Activated T-helper 17 cell treated with anti-CD3 and anti-CD28 coated beads, Interleukin-2, amount 50 U/mL, for 72 hours (primary cell): ENCODE measurements around the gene SLC29A2. TPM values are rescaled to one million over a fixed set of nuclear protein-coding genes. Genes with fewer than 3 reads are reported as not detected.

Source experiments
- ATAC-seq: fragments of 150-1000 bp; cut with Tn5 transposase; replicated peaks from 2 replicates; pipeline ENCODE4 v1.10.0; 2021; ENCODE audit warnings: mild to moderate bottlenecking, moderate library complexity
- H3K27ac Mint-ChIP-seq: one replicate; pipeline ENCODE4 v1.8.0; 2022; ENCODE audit warnings: mixed read lengths
- H3K27me3 Mint-ChIP-seq: one replicate; pipeline ENCODE4 v1.8.0; 2022; ENCODE audit warnings: mixed read lengths
- H3K36me3 Mint-ChIP-seq: one replicate; pipeline ENCODE4 v1.8.0; 2022; ENCODE audit warnings: low read depth, mild to moderate bottlenecking, mixed read lengths
- H3K4me1 Mint-ChIP-seq: one replicate; pipeline ENCODE4 v1.8.0; 2022; ENCODE audit warnings: mixed read lengths
- H3K4me3 Mint-ChIP-seq: one replicate; pipeline ENCODE4 v1.8.0; 2022; ENCODE audit warnings: mild to moderate bottlenecking, mixed read lengths
- H3K9me3 Mint-ChIP-seq: one replicate; pipeline ENCODE4 v1.8.0; 2022; ENCODE audit warnings: mixed read lengths
- total RNA-seq, 2 donors: library from RNA; stranded (reverse); gene quantifications; one replicate each; pipeline ENCODE4 v1.2.3, GENCODE V29; 2022

Gene SLC29A2
- total RNA-seq, 2 donors from 2014 or later: 7.6 to 9.1 TPM

DNA sequence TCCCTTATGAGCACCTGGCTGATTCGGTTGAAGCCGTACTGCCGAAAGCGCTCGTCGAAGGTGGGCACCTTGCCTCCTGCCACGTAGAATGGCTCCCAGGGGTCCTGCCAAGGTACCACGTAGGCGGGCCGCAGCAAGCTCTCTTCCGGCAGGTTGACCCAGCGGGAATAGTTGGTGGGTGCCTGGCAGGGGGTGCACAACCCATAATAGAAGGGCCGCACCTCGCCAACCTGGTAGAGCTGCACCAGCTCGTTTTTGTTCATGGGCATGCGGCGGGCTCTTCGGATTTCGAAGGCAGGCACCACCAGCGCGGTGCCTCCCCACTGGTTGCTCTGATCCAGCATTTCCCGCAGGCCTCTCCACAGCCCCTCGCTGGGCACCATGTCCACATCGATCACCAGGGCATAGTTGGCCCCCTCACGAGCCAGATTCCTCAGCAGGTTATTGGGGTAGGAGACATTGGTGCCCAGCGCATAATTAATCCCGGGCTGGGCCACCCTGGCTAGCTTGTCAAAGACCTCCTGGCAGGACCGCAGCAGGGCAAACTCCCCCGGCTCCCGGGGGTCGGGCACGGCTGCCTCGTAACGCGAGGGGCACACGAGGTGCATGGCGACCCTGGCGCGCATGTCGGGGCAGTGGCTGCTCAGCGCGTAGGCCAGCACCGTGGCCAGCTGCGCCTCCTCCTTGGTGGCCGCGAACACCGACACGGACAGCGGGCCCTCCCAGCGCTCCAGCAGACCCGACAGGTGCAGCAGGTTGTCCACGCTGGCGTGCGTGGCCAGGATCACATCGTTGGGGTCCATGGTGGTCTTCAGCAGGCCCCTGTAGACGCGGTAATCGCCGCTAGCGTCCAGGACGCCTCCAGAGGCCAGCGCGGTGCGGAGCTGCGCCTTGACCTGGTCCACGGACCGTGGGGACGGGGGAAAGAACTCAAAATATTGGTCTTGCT, 24.8 kb downstream of the SLC29A2 start:
- peak overlapping the region; percentile 98 for H3K27ac Mint-ChIP-seq

DNA sequence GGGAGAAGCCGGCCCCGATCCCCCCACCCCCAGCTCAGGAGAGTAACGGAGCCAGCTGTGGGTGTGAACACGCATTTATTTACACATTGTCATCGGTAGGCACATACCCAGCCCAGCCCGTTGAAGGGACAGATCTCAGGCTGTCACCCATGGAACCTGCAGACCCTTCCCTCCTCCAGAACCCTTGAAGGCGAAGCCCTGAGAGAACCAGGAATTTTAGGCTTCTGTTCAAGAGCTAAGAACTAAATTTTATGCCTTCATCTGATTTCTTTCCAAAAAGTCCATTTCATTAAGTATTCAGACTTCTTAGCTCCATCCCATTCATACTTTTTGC, 26.3 kb downstream of the SLC29A2 start:
- Mint-ChIP-seq H3K4me3 (peak overlapping the region; percentile 95), H3K4me1 (peaks cover 17% of the 10 kb centered on the region)
- ATAC-seq: peak; percentile 12

More for the DNA sequence above, 24.8 kb downstream of the SLC29A2 start:
- Mint-ChIP-seq H3K36me3 (peaks cover 30% of the 10 kb centered on the region), H3K4me3 (peak overlapping the region; percentile 95), H3K4me1 (peaks cover 17% of the 10 kb centered on the region), H3K27me3 (no peaks in the 10 kb centered on the region), H3K9me3 (no peaks in the 10 kb centered on the region)
- no peak for ATAC-seq

DNA sequence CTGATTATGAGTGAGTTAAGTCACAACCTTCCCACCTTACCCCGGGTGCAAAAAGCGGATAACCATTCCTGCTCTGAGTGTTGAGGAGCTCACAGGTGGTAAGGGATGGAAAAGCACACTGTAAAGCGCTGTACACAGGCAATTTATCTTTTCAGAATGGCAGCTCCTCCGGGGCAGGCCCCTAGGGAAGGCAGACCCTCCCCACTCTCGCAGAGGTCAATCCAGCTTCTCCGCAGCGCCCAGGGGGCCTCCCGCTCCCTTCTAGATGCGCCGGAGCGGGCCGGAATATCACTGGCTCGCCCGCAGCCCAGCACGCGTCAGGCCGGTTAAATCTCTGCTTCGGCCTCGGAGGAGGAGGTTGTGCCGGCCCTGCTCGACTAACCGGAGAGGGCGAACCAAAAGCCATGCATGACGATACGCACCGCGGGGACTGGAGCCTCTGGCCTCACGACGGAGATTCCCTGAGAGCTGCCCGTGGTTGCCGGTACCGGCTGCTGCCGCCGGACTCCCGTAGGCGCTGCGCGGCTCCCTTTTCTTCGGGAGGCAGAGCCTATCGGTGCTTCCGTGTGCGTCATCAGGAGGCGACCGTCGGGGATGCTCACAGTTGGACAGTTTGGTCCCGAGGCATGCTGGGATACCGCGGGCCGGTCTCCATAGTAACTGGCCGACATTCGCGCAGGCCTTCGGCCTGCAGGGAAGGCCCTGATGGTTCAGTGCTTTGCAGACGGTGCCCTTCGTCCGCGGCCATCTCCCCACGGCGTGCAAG, 26.8 kb downstream of the SLC29A2 start, which contains the start of gene BRMS1:
BRMS1 (minus strand) TSS at position 555 of the 766 bp plus-strand sequence. CDS start 2,870 bp downstream, outside the sequence.
- no peaks in the 10 kb centered on the region for H3K27me3 Mint-ChIP-seq
- peak within 1 kb of the TSS; percentile 95 for H3K4me3 Mint-ChIP-seq
- H3K4me1 Mint-ChIP-seq: peaks cover 17% of the 10 kb centered on the region
- H3K27ac Mint-ChIP-seq: peak within 1 kb of the TSS; percentile 98
- H3K9me3 Mint-ChIP-seq: no peaks in the 10 kb centered on the region
- peaks cover 49% of the 10 kb centered on the region for H3K36me3 Mint-ChIP-seq
- peak; percentile 85 for ATAC-seq

More for the DNA sequence above, 26.3 kb downstream of the SLC29A2 start:
- Mint-ChIP-seq H3K27ac (peak overlapping the region; percentile 98), H3K27me3 (no peaks in the 10 kb centered on the region), H3K36me3 (peaks cover 44% of the 10 kb centered on the region), H3K9me3 (no peaks in the 10 kb centered on the region)

DNA sequence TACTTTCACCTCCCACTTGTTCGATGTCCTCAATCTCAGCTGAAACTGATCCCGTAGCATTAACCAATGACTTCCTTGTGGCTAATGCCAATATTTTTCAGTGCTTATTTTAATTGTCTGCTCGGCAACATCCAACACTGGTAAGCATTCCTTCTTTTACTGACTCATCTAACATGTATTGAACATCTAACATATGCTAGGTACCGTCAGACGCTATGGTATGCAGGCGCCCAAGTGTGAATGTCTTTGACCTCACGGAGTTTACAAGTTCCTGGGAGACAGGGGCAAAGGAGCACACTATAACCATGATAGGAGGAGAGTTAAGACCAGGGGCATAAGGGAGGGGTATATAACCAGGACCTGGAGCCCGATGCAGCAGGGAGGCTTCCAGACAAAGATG, 28.4 kb downstream of the SLC29A2 start:
- Mint-ChIP-seq H3K27me3 (no peaks in the 10 kb centered on the region), H3K4me1 (peaks cover 17% of the 10 kb centered on the region), H3K36me3 (peaks cover 57% of the 10 kb centered on the region), H3K9me3 (no peaks in the 10 kb centered on the region), H3K4me3 (peak overlapping the region; percentile 95), H3K27ac (peak overlapping the region; percentile 98)
- ATAC-seq: no peak

DNA sequence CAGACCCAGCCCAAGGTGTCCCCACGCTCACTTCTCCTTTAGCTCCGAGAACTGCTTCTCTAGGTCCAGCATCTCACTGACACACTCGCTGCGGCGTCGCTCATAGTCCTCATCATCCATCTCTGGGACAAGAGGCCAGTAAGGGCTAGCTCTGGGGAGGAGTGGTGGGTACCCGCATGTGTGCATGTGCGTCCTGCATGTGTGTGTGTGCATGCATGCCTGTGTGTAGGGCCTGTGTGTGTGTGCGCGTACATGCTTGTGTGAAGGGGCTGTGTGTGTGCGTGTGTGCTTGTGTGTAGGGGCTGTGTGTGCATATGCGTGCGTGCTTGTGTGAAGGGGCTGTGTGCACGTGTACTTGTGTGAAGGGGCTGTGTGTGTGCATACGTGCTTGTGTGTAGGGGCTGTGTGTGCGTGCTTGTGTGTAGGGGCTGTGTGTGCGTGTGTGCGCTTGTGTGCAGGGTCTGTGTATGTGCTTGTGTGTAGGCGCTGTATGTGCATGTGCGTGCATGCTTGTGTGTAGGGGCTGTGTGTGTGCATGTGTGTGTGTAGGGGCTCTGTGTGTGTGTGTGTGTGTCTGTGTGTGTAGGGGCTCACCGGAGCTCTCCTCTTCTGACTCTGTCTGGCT, 29.9 kb downstream of the SLC29A2 start:
- Mint-ChIP-seq H3K27me3 (no peaks in the 10 kb centered on the region), H3K4me1 (peaks cover 18% of the 10 kb centered on the region), H3K27ac (no peak overlapping the region), H3K36me3 (peaks cover 62% of the 10 kb centered on the region), H3K4me3 (no peak overlapping the region), H3K9me3 (no peaks in the 10 kb centered on the region)
- ATAC-seq: no peak

DNA sequence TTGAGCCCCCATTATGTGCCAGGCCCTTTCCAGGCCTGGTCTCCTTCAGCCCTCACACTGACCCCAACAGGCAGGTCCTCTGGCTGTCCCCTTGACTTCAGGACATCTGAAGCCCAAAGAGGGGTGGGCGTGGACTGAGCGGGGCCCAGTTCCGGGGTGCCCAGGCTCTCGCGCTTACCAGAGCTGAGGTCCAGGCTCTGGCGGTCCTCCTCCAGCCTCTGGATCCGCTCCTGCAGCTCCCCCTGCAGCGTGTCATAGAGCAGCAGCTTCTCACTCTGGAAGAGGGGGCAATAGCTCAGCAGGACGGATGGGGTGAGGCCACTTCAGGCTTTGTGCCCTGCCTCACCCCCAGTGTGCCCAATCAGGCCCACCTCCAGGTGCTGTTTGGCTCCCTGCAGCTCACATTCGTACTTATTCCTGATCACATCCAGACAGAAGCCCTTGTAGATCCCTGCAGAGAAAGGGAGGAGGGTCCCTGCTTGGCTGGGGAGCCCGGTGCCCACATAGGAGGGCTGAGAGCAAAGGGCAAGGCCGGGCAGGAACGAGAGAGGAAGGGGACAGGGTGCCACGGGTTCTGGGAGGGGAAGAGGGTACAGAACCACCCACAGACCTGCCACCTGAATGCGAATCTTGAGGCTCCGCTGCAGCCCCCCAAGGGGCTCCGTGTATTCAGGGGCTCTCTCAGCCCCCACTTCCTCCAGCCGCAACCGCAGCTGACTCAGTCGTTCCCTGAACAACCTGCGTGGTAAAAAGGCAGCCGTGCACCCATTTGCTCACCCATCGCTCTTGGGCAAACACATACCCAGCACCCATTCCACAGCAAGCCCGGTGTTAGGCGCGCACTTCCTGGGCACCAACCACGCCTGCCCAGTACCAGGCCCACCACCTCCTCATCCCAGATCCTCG, 30.7 kb downstream of the SLC29A2 start:
- no peaks in the 10 kb centered on the region for H3K9me3 Mint-ChIP-seq
- H3K36me3 Mint-ChIP-seq: peaks cover 67% of the 10 kb centered on the region
- peaks cover 24% of the 10 kb centered on the region for H3K4me1 Mint-ChIP-seq
- no peak overlapping the region for H3K4me3 Mint-ChIP-seq
- no peaks in the 10 kb centered on the region for H3K27me3 Mint-ChIP-seq
- no peak for ATAC-seq
- no peak overlapping the region for H3K27ac Mint-ChIP-seq

DNA sequence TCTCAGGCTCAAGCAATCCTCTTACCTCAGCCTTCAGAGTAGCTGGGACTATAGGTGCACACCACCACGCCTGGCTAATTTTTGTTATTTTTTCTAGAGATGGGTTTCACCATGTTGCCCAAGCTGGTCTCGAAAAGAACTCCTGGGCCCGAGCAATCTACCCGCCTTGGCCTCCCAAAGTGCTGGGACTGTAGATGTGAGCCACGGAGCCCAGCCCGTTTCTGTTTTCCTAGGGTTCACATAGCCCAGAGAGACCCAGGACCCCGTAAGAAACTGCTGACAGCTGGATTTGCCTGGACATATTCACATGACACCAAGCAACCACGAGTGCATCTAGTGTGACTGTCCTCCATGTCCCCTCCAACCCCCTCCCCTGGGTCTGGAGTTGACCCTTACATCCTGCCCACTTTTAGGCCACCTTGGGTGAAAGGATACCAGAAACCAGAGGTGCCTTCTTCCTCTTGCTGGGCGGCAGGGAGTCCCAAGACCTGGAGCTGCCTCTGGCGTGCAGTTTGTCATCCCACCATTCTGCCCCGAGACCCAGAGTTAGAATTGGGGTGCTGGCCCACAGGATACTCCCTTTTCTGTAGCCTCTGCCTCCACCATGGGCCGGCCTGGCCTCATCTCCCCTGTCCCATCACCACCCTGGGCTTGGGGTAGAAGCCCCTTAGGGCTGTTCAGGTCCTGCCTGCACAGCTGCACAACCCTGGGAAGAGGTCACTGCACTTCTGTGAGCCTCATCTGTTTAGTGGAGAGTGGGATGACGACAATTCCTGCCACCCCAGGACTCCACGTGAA, 31.7 kb downstream of the SLC29A2 start:
- Mint-ChIP-seq H3K27me3 (no peaks in the 10 kb centered on the region), H3K27ac (no peak overlapping the region), H3K36me3 (peaks cover 63% of the 10 kb centered on the region), H3K4me1 (peaks cover 24% of the 10 kb centered on the region), H3K4me3 (no peak overlapping the region), H3K9me3 (no peaks in the 10 kb centered on the region)
- ATAC-seq: no peak

DNA sequence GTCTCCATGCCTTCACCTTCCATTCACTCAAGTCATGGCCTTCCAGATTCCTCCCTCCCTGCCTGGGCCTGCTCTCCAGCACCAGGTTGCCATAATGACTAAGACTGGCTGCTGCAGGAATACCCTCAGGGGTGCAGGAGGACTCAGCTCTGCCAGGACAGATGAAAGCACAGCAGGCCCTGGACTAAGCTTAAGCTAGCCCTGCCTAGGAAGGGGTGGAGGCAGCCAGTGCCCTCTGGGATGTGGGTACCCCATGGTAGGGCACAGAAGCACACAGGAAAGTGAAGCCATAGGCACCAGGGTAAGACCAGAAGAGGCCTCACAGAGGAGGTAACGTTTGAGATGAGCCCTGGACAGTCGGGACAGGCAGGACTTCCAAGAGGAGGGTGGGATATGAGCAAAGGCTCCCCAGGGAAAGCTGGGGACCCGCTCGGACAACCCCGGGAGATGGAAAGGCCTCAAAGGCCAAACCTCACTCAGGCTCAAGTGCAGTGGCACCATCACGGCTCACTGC, 32.3 kb downstream of the SLC29A2 start:
- ATAC-seq: no peak
- no peaks in the 10 kb centered on the region for H3K9me3 Mint-ChIP-seq
- H3K36me3 Mint-ChIP-seq: peaks cover 60% of the 10 kb centered on the region
- H3K27ac Mint-ChIP-seq: peak overlapping the region; percentile 75
- H3K4me1 Mint-ChIP-seq: peaks cover 24% of the 10 kb centered on the region
- no peak overlapping the region for H3K4me3 Mint-ChIP-seq
- no peaks in the 10 kb centered on the region for H3K27me3 Mint-ChIP-seq

DNA sequence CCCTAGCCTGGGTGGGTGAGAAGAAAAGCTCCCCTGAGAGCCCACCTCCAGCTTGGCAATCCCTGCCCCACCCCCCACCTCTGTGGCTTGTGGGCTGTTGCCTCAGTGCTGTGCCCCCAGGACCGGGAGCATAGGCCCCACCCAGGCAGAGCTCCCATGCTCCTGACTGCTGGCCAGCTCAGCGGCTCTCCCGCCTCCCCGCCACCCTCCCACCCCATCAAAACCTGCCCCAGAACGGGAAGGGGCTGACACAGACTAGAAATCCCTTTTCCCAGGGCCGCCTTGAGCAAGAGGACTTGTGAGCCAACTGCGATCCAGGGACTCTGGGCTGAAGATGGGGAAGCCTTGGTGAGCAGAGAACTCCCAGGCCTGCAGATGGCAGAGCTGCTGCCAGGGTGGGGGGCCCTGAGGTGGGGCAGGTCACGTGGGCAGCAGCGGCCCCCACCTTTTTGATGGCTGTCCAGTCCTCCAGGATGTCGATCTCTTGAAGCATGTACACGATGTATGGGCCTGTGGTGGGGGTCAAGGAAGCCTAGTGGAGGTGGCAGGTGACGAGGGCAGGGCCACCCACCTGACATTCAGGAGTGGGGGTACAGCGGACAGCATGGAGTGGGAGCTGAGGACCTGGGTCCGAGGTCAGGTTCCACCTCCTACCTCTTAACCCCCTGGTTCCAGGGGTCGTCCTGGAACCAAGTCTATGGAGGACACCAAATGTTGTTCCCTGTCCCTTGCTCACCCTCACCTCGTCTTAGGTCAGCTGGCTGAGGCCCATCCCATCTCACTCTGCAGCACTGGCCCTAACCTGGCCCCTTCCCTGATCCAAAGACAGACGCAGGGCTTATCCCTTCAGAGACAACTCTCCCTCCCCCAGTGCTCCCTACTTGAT, 33.0 kb downstream of the SLC29A2 start:
- Mint-ChIP-seq H3K27ac (peak overlapping the region; percentile 75), H3K9me3 (no peaks in the 10 kb centered on the region), H3K27me3 (no peaks in the 10 kb centered on the region), H3K4me3 (no peak overlapping the region), H3K36me3 (peaks cover 60% of the 10 kb centered on the region), H3K4me1 (peaks cover 21% of the 10 kb centered on the region)
- no peak for ATAC-seq

DNA sequence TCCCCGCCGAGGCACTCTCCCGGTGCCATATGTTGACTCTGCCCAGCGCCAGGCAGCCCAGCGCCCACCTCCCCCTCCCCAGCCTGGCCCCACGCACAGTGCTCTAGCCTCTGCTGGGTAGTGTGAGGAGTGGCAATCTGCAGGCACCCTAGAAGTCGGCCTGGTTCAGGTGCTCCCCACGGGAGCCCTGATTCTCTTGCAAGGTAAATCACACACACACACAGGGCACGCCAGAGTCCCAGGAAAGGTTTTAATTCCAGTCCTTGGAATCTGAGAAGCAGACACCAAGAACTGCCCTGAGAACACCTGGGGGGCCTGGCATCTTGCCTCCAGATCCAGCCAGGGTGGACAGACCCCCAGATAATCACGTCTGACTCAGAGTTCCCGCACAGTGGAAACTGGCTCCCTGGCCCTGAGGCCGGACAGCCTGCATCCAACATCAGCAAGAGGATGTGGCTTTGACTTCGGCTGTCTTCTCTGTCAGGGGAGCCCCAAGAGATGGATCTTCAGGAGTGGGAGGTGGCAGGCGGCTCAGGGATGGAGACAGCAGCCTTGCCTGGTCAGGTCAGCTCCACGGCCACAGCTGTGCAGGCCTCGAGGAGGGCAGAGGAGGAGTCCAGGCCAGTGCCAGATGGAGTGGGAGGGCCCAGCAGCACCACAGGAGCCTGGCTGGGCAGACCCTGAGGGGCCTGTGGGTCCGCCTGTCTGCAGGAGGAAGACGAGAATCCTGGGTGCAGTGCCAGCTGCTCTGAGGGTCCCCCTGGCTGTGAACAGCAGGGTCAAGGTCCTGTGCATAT, 34.3 kb downstream of the SLC29A2 start:
- Mint-ChIP-seq H3K4me1 (peaks cover 12% of the 10 kb centered on the region), H3K27ac (peak overlapping the region; percentile 92), H3K27me3 (no peaks in the 10 kb centered on the region), H3K9me3 (no peaks in the 10 kb centered on the region), H3K36me3 (peaks cover 50% of the 10 kb centered on the region), H3K4me3 (peak overlapping the region; percentile 73)
- ATAC-seq: no peak

DNA sequence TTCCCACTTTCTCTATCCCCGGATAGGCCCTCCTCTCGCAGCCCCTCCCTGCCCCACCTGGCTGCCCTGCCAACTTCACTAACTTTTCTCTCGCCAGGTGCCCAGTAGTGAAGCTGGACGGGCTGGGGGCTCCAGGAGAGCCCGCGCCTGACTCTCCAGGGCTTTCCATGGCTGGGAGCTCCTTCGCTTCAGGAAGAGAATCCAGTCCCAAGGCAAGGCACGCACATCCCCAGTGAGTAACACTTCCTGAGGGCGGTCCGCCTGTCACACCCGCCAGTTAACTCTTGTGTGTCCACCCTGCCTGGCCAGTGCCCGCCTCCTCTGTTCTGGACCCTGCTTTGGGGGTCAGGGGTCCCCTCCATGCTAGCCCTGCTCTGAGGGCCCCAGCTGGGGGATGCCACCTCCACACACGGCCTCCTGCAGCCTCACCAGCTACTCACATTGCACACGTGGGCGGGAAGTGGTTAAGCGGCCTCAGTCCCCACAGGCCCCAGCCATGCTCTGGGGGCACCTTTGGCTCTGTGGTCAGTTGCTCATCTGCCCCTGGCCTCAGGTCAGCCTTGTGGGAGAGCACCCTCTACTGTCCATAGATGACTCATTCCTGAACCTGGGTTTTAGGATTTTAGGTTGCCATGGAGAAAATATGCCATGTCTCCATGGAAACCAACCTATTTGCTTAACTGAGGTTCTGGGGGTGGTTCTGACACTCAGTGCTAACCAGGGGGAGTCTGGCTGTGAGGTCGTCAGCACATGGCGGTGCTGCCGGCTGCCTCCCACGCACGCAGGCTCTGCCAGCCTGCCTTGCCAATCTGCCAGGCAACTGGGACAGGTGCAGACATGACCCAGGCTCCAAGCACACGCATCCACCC, 35.1 kb downstream of the SLC29A2 start, which contains the start of gene RIN1:
RIN1 (minus strand) TSS at position 201 of the 869 bp plus-strand sequence; CDS start at position 169, 32 bp downstream.
- Mint-ChIP-seq H3K9me3 (no peaks in the 10 kb centered on the region), H3K4me3 (peak within 1 kb of the TSS; percentile 73), H3K36me3 (peaks cover 42% of the 10 kb centered on the region), H3K4me1 (peaks cover 12% of the 10 kb centered on the region), H3K27me3 (no peaks in the 10 kb centered on the region), H3K27ac (peak within 1 kb of the TSS; percentile 92)
- ATAC-seq: peak; percentile 89
